ENCODE data around the gene CEP112.

DNA sequence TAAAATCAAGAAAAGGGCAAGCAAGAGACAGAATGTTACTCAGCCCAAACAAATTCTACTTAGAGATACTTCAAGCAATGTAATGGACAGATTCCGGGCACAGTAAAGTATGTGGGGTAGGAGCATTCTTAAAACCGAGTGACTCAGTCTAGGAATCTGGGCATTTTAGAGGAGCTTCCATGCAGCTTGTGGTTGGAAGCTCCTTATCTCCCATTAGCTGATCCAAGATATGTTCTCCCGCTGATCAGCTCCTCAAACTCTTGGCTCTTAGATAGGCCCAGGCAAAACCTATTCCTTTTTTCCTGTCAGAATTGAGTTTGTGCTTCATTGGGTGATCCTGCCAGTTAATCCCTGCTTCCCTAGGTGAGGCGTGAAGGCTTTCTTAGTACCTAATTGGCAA lies 303.3 kb downstream of the CEP112 start:
- TF ChIP-seq, protein P1, sequence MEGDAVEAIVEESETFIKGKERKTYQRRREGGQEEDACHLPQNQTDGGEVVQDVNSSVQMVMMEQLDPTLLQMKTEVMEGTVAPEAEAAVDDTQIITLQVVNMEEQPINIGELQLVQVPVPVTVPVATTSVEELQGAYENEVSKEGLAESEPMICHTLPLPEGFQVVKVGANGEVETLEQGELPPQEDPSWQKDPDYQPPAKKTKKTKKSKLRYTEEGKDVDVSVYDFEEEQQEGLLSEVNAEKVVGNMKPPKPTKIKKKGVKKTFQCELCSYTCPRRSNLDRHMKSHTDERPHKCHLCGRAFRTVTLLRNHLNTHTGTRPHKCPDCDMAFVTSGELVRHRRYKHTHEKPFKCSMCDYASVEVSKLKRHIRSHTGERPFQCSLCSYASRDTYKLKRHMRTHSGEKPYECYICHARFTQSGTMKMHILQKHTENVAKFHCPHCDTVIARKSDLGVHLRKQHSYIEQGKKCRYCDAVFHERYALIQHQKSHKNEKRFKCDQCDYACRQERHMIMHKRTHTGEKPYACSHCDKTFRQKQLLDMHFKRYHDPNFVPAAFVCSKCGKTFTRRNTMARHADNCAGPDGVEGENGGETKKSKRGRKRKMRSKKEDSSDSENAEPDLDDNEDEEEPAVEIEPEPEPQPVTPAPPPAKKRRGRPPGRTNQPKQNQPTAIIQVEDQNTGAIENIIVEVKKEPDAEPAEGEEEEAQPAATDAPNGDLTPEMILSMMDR (IDR thresholded peaks at IDR 0.05), result no peak
- TF ChIP-seq ZFX (IDR thresholded peaks at IDR 0.05; ENCODE audit: borderline replicate concordance), result no peak
